Liver (tissue), 9 donors: ENCODE data around the gene SYCN. TPM values are rescaled to one million over a fixed set of nuclear protein-coding genes. Genes with fewer than 3 reads are reported as not detected.

Experiments used
- DNase-seq: peaks from one replicate; pipeline ENCODE4 v3.0.0-alpha.2; 2017; ENCODE audit warnings: low spot score
- H3K27ac ChIP-seq, 2 donors: one replicate each; pipeline ENCODE4 v1.7.0; 2013; ENCODE audit warnings: inconsistent platforms in 2 of 2, low read length in 2 of 2, control low read depth in 1 of 2, low read depth in 1 of 2, mild to moderate bottlenecking in 1 of 2
- H3K27me3 ChIP-seq, 4 donors: one replicate each; pipeline versions ENCODE4 v1.6.1 to v1.7.0; 2013; ENCODE audit warnings: low read length in 3 of 4, inconsistent platforms in 1 of 4, mild to moderate bottlenecking in 1 of 4, moderate library complexity in 1 of 4; ENCODE audit not compliant: control insufficient read depth in 4 of 4, insufficient read depth in 4 of 4
- H3K36me3 ChIP-seq, 4 donors: one replicate each; pipeline versions ENCODE4 v1.6.1 to v1.7.0; 2013; ENCODE audit warnings: low read length in 3 of 4, mild to moderate bottlenecking in 3 of 4, low read depth in 1 of 4, moderate library complexity in 1 of 4; ENCODE audit not compliant: control insufficient read depth in 4 of 4, insufficient read depth in 3 of 4
- H3K4me1 ChIP-seq, 4 donors: one replicate each; pipeline versions ENCODE4 v1.6.1 to v1.7.0; 2013; ENCODE audit warnings: low read length in 3 of 4, mild to moderate bottlenecking in 3 of 4, moderate library complexity in 1 of 4; ENCODE audit not compliant: control insufficient read depth in 4 of 4, insufficient read depth in 4 of 4
- H3K4me3 ChIP-seq, 3 donors: one replicate each; pipeline versions ENCODE4 v1.6.1 to v1.7.0; 2013; ENCODE audit warnings: low read length in 3 of 3, control low read depth in 1 of 3, low read depth in 1 of 3, mild to moderate bottlenecking in 1 of 3
- H3K9ac ChIP-seq, 2 donors: one replicate each; pipeline ENCODE4 v1.7.0; 2013; ENCODE audit warnings: low read length in 2 of 2, mild to moderate bottlenecking in 2 of 2, moderate library complexity in 2 of 2, control low read depth in 1 of 2, low read depth in 1 of 2
- H3K9me3 ChIP-seq, 4 donors: one replicate each; pipeline versions ENCODE4 v1.6.1 to v1.7.0; 2013; ENCODE audit warnings: low read length in 3 of 4; ENCODE audit not compliant: control insufficient read depth in 4 of 4
- EGR1 ChIP-seq, 2 donors: IDR thresholded peaks; 2 replicates each; pipeline ENCODE4 v1.6.1; 2016 to 2018; ENCODE audit warnings: antibody characterized with exemption in 2 of 2, low read depth in 2 of 2
- FOXA1 ChIP-seq: IDR thresholded peaks from 2 replicates; pipeline ENCODE4 v1.6.1; 2016; ENCODE audit warnings: antibody characterized with exemption
- FOXA2 ChIP-seq: IDR thresholded peaks from 2 replicates; pipeline ENCODE4 v1.6.1; 2016; ENCODE audit warnings: antibody characterized with exemption
- GABPA ChIP-seq, 2 donors: IDR thresholded peaks in 1 of 2; conservative IDR thresholded peaks in 1 of 2; 2 replicates each; pipeline ENCODE4 v1.6.1; 2016; ENCODE audit warnings: antibody characterized with exemption in 2 of 2, mild to moderate bottlenecking in 1 of 2, moderate library complexity in 1 of 2
- JUND ChIP-seq, 2 donors: IDR thresholded peaks; 2 replicates each; pipeline ENCODE4 v1.6.1; 2016; ENCODE audit warnings: antibody characterized with exemption in 2 of 2
- TAF1 ChIP-seq: conservative IDR thresholded peaks from 2 replicates; pipeline ENCODE4 v1.6.1; 2016; ENCODE audit warnings: antibody characterized with exemption, mild to moderate bottlenecking
- WGBS: extraction: QIAGEN DNeasy Blood & Tissue Kit; methylation state at CpG from one replicate; pipeline ENCODE4 v1.1.7; 2013; 5-methylcytosine and 5-hydroxymethylcytosine counted together
- polyA plus RNA-seq, 2 donors: library from polyadenylated mRNA; stranded (reverse) in 1 of 2; unstranded in 1 of 2; fragments of 200-250 nt in 1 of 2; fragments of >200 nt in 1 of 2; fragmentation: Nextera tagmentation in 1 of 2; extraction: Ambion mirVana in 1 of 2; gene quantifications; one replicate each; pipeline versions ENCODE4 v1.2.1 to v1.2.3, GENCODE V29; 2013 to 2015
- total RNA-seq, 2 donors: library from RNA; depleted of rRNA; stranded (reverse); fragments of >200 nt; gene quantifications; one replicate each; pipeline ENCODE4 v1.2.3, GENCODE V29; 2014
- TF ChIP-seq, protein P1 (sequence below): IDR thresholded peaks from 2 replicates; pipeline ENCODE4 v1.6.1; 2016; ENCODE audit warnings: antibody characterized with exemption, mild to moderate bottlenecking
- TF ChIP-seq, protein P2 (sequence below): IDR thresholded peaks from 2 replicates; pipeline ENCODE4 v1.6.1; 2016; ENCODE audit warnings: antibody characterized with exemption
- TF ChIP-seq, protein P3 (sequence below): IDR thresholded peaks from 2 replicates; pipeline ENCODE4 v1.6.1; 2016; ENCODE audit warnings: antibody characterized with exemption
- TF ChIP-seq, protein P4 (sequence below): fragments of 150-350 bp; IDR thresholded peaks from 2 replicates; pipeline ENCODE4 v1.5.1; 2017; ENCODE audit warnings: improper control_type of control experiment, low read depth, low read length; ENCODE audit not compliant: missing input control
- TF ChIP-seq, protein P5 (sequence below): IDR thresholded peaks from 2 replicates; pipeline ENCODE4 v1.6.1; 2016; ENCODE audit warnings: antibody characterized with exemption
- donor health status: healthy.
- donor health status: healthy.
- donor health status: healthy.
- donor health status: healthy.
- donor health status: healthy.

The SYCN gene
- total and polyA plus RNA-seq, 4 donors: not detected

DNA sequence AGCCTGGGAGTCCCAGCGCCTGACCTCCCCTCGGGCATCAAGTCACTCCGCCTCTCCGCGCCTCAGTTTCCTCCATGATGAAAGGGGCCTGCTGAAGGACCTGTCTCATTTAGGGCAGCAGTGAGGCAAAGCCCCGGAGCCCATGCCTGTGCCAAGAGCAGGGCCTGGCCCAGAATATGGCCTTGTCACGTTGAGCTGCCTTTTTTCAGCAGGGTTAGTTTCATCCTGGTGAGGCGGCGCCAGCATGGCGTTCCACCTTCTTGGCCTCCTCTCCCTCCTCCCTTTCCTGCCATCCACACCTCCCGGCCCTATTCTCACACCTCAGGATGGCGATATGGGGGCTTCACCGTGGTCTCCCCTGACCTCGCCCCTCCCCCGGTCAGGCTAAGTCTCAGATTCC lies 48.3 kb downstream of the SYCN start:
- DNase-seq: no peak
- peaks cover 21 to 56% (median 43%) of the 10 kb centered on the region in 4 donors for H3K4me1 ChIP-seq
- no peaks in the 10 kb centered on the region for H3K27me3 ChIP-seq
- no peak overlapping the region for H3K4me3 ChIP-seq
- WGBS: 86% methylated on average over 15 of the region's 15 CpGs
- no peak overlapping the region for H3K9ac ChIP-seq
- no peak for TF ChIP-seq TAF1
- TF ChIP-seq, protein P1, sequence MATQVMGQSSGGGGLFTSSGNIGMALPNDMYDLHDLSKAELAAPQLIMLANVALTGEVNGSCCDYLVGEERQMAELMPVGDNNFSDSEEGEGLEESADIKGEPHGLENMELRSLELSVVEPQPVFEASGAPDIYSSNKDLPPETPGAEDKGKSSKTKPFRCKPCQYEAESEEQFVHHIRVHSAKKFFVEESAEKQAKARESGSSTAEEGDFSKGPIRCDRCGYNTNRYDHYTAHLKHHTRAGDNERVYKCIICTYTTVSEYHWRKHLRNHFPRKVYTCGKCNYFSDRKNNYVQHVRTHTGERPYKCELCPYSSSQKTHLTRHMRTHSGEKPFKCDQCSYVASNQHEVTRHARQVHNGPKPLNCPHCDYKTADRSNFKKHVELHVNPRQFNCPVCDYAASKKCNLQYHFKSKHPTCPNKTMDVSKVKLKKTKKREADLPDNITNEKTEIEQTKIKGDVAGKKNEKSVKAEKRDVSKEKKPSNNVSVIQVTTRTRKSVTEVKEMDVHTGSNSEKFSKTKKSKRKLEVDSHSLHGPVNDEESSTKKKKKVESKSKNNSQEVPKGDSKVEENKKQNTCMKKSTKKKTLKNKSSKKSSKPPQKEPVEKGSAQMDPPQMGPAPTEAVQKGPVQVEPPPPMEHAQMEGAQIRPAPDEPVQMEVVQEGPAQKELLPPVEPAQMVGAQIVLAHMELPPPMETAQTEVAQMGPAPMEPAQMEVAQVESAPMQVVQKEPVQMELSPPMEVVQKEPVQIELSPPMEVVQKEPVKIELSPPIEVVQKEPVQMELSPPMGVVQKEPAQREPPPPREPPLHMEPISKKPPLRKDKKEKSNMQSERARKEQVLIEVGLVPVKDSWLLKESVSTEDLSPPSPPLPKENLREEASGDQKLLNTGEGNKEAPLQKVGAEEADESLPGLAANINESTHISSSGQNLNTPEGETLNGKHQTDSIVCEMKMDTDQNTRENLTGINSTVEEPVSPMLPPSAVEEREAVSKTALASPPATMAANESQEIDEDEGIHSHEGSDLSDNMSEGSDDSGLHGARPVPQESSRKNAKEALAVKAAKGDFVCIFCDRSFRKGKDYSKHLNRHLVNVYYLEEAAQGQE: no peak
- TF ChIP-seq, protein P2, sequence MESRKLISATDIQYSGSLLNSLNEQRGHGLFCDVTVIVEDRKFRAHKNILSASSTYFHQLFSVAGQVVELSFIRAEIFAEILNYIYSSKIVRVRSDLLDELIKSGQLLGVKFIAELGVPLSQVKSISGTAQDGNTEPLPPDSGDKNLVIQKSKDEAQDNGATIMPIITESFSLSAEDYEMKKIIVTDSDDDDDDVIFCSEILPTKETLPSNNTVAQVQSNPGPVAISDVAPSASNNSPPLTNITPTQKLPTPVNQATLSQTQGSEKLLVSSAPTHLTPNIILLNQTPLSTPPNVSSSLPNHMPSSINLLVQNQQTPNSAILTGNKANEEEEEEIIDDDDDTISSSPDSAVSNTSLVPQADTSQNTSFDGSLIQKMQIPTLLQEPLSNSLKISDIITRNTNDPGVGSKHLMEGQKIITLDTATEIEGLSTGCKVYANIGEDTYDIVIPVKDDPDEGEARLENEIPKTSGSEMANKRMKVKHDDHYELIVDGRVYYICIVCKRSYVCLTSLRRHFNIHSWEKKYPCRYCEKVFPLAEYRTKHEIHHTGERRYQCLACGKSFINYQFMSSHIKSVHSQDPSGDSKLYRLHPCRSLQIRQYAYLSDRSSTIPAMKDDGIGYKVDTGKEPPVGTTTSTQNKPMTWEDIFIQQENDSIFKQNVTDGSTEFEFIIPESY: no peak
- TF ChIP-seq, protein P3, sequence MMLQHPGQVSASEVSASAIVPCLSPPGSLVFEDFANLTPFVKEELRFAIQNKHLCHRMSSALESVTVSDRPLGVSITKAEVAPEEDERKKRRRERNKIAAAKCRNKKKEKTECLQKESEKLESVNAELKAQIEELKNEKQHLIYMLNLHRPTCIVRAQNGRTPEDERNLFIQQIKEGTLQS: no peak
- TF ChIP-seq FOXA1: no peak
- TF ChIP-seq, protein P4, sequence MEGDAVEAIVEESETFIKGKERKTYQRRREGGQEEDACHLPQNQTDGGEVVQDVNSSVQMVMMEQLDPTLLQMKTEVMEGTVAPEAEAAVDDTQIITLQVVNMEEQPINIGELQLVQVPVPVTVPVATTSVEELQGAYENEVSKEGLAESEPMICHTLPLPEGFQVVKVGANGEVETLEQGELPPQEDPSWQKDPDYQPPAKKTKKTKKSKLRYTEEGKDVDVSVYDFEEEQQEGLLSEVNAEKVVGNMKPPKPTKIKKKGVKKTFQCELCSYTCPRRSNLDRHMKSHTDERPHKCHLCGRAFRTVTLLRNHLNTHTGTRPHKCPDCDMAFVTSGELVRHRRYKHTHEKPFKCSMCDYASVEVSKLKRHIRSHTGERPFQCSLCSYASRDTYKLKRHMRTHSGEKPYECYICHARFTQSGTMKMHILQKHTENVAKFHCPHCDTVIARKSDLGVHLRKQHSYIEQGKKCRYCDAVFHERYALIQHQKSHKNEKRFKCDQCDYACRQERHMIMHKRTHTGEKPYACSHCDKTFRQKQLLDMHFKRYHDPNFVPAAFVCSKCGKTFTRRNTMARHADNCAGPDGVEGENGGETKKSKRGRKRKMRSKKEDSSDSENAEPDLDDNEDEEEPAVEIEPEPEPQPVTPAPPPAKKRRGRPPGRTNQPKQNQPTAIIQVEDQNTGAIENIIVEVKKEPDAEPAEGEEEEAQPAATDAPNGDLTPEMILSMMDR: no peak
- TF ChIP-seq GABPA (IDR thresholded peaks at IDR 0.05 in 1 of 2, conservative IDR thresholded peaks at IDR 0.05 in 1 of 2): no peak
- TF ChIP-seq EGR1 (IDR thresholded peaks at IDR 0.05; ENCODE audit: low read depth in 2 of 2): no peak
- TF ChIP-seq FOXA2: no peak
- H3K9me3 ChIP-seq: no peaks in the 10 kb centered on the region
- H3K36me3 ChIP-seq: no peaks in the 10 kb centered on the region
- no peak overlapping the region for H3K27ac ChIP-seq

DNA sequence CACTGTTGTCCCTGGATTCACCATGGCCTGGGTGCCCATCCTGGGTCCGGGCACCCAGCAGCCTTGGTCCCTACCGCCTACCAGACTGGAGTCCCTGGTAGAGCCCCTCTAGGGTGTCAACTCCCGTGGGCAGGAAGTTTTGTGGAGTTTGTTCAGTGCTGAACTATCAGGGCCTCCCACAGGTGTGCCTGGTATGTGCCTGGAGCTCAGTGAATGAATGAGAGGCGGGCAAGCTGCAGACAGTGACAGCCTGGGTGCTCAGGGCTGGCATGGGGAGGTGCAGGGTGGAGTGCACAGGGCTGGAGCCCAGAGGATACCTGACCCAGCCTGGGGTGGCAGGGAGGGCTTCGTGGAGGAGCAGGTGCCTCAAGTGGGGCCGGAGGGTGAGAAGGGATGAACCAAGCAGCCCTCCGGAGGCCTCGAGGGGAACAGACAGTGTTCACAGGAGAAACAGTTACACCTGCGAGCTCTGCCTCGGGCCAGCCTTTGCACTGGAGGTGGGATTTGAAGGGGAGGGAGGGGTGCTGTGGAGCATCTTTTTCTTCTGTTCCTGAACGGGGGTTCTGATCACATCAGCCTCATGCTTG lies 48.9 kb downstream of the SYCN start:
- no peak for DNase-seq
- no peak overlapping the region for H3K9ac ChIP-seq
- H3K27ac ChIP-seq: peak overlapping the region; percentile 61 to 87
- WGBS: 87% methylated on average over 11 of the region's 11 CpGs
- no peaks in the 10 kb centered on the region for H3K36me3 ChIP-seq
- H3K4me3 ChIP-seq: no peak overlapping the region
- H3K9me3 ChIP-seq: no peaks in the 10 kb centered on the region
- peaks cover 21 to 51% (median 40%) of the 10 kb centered on the region in 4 donors for H3K4me1 ChIP-seq
- H3K27me3 ChIP-seq: no peaks in the 10 kb centered on the region
- TF ChIP-seq JUND (IDR thresholded peaks at IDR 0.05) (no peak), EGR1 (IDR thresholded peaks at IDR 0.05; ENCODE audit: low read depth in 2 of 2) (no peak)
- TF ChIP-seq, protein P5, sequence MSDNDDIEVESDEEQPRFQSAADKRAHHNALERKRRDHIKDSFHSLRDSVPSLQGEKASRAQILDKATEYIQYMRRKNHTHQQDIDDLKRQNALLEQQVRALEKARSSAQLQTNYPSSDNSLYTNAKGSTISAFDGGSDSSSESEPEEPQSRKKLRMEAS: no peak
